Endodermal cell (in vitro differentiated cells): ENCODE measurements around the gene MACROH2A1. TPM values are rescaled to one million over a fixed set of nuclear protein-coding genes. Genes with fewer than 3 reads are reported as not detected.
A peak's percentile ranks its signal among the peaks of the same experiment; 100 is the strongest.

Experiments used
- DNase-seq: peaks from one replicate; pipeline ENCODE4 v3.0.0-alpha.2; 2017
- H3K27ac ChIP-seq: 2 replicates; pipeline ENCODE4 v1.5.1; 2013; ENCODE audit warnings: mild to moderate bottlenecking, low read depth, low read length, moderate library complexity
- H3K27me3 ChIP-seq: 2 replicates; pipeline ENCODE4 v1.6.1; 2013; ENCODE audit warnings: mild to moderate bottlenecking, low read length, moderate library complexity; ENCODE audit not compliant: insufficient read depth, control insufficient read depth, poor library complexity, severe bottlenecking
- H3K36me3 ChIP-seq: 2 replicates; pipeline ENCODE4 v1.7.0; 2013; ENCODE audit warnings: mild to moderate bottlenecking, low read length, moderate library complexity; ENCODE audit not compliant: control insufficient read depth, insufficient read depth
- H3K4me1 ChIP-seq: one replicate; pipeline ENCODE4 v1.7.0; 2013; ENCODE audit warnings: low read length; ENCODE audit not compliant: control insufficient read depth, insufficient read depth
- H3K4me3 ChIP-seq: 2 replicates; pipeline ENCODE4 v1.5.1; 2013; ENCODE audit warnings: mild to moderate bottlenecking, low read length, moderate library complexity
- H3K9ac ChIP-seq: 2 replicates; pipeline ENCODE4 v1.6.1; 2013; ENCODE audit warnings: mild to moderate bottlenecking, low read length, moderate library complexity; ENCODE audit not compliant: poor library complexity, severe bottlenecking; ENCODE audit errors: extremely low read depth
- H3K9me3 ChIP-seq: 2 replicates; pipeline ENCODE4 v1.6.1; 2013; ENCODE audit warnings: mild to moderate bottlenecking, low read length, moderate library complexity; ENCODE audit not compliant: control insufficient read depth
- H3K27ac Mint-ChIP-seq: 2 replicates; pipeline ENCODE4 v1.8.0; 2020; ENCODE audit warnings: mixed read lengths
- H3K27me3 Mint-ChIP-seq: 2 replicates; pipeline ENCODE4 v1.8.0; 2021; ENCODE audit warnings: mild to moderate bottlenecking, mixed read lengths; ENCODE audit not compliant: insufficient read depth
- H3K36me3 Mint-ChIP-seq: 2 replicates; pipeline ENCODE4 v1.8.0; 2020; ENCODE audit warnings: low read depth, mixed read lengths
- H3K4me1 Mint-ChIP-seq: 2 replicates; pipeline ENCODE4 v1.8.0; 2020; ENCODE audit warnings: mixed read lengths
- H3K4me3 Mint-ChIP-seq: 2 replicates; pipeline ENCODE4 v1.8.0; 2020; ENCODE audit warnings: mild to moderate bottlenecking, moderate library complexity, mixed read lengths
- H3K9me3 Mint-ChIP-seq: 2 replicates; pipeline ENCODE4 v1.8.0; 2020; ENCODE audit warnings: mild to moderate bottlenecking, mixed read lengths
- CTCF ChIP-seq: fragments of 200-600 bp; sonication (generic); conservative IDR thresholded peaks from 2 replicates; pipeline ENCODE4 v1.5.0; 2021; ENCODE audit warnings: antibody characterized with exemption, mild to moderate bottlenecking
- WGBS, 2 experiments: methylation state at CpG; one replicate each; pipeline versions ENCODE4 v1.1.5 to v1.1.7; 2013; ENCODE audit warnings: missing lambda C conversion rate in 2 of 2, mixed read lengths in 1 of 2; ENCODE audit not compliant: insufficient coverage in 1 of 2, insufficient read length in 1 of 2; 5-methylcytosine and 5-hydroxymethylcytosine counted together
- total RNA-seq, 2 donors: library from RNA; stranded (reverse); fragmentation: NEBNext Ultra II Directional in 1 of 2; extraction: Animal tissue kit (Norgen Biotek cat#: 25700) in 1 of 2; gene quantifications; 2 replicates in 1 of 2; 3 replicates in 1 of 2; pipeline ENCODE4 v1.2.1, GENCODE V29; 2021

Gene MACROH2A1
- total RNA-seq, 2 donors from 2014 or later, result 256 to 288 TPM

GRCh38 chr5:135313946-135314345, 85.1 kb downstream of the MACROH2A1 start:
- no peak overlapping the region for H3K4me3 Mint-ChIP-seq
- H3K27me3 Mint-ChIP-seq, result peaks cover 51% of the 10 kb centered on the region
- no peak for TF ChIP-seq CTCF
- Histone ChIP-seq H3K27me3 (peaks cover 6% of the 10 kb centered on the region), H3K36me3 (no peaks in the 10 kb centered on the region), H3K9ac (no peak overlapping the region), H3K4me1 (peaks cover 2% of the 10 kb centered on the region), H3K4me3 (no peak overlapping the region), H3K27ac (no peak overlapping the region), H3K9me3 (no peaks in the 10 kb centered on the region)
- no peak overlapping the region for H3K27ac Mint-ChIP-seq
- DNase-seq, result peak; percentile 47
- peaks cover 14% of the 10 kb centered on the region for H3K4me1 Mint-ChIP-seq
- WGBS, 2 experiments, result 96 to 100% methylated on average over 1 to 2 of the region's 2 CpGs
- no peaks in the 10 kb centered on the region for H3K36me3 Mint-ChIP-seq
- no peaks in the 10 kb centered on the region for H3K9me3 Mint-ChIP-seq

GRCh38 chr5:135313405-135313804, 85.6 kb downstream of the MACROH2A1 start:
- no peak overlapping the region for H3K4me3 ChIP-seq
- 90 to 98% methylated on average over 4 of the region's 4 CpGs for WGBS, 2 experiments
- Mint-ChIP-seq H3K36me3 (no peaks in the 10 kb centered on the region), H3K4me3 (no peak overlapping the region), H3K9me3 (no peaks in the 10 kb centered on the region), H3K27ac (no peak overlapping the region), H3K4me1 (peaks cover 19% of the 10 kb centered on the region), H3K27me3 (peaks cover 55% of the 10 kb centered on the region)
- no peak overlapping the region for H3K9ac ChIP-seq
- H3K4me1 ChIP-seq, result peaks cover 8% of the 10 kb centered on the region
- peak; percentile 19 for DNase-seq
- no peak overlapping the region for H3K27ac ChIP-seq
- no peaks in the 10 kb centered on the region for H3K36me3 ChIP-seq
- no peaks in the 10 kb centered on the region for H3K9me3 ChIP-seq
- no peak for TF ChIP-seq CTCF
- H3K27me3 ChIP-seq, result peaks cover 6% of the 10 kb centered on the region

- Histone ChIP-seq H3K27me3 (peaks cover 6% of the 10 kb centered on the region), H3K9me3 (no peaks in the 10 kb centered on the region), H3K27ac (no peak overlapping the region), H3K4me3 (no peak overlapping the region), H3K36me3 (no peaks in the 10 kb centered on the region), H3K9ac (no peak overlapping the region), H3K4me1 (peaks cover 17% of the 10 kb centered on the region)
- H3K4me1 Mint-ChIP-seq, result peaks cover 26% of the 10 kb centered on the region
- no peak overlapping the region for H3K4me3 Mint-ChIP-seq
- TF ChIP-seq CTCF, result no peak
- no peaks in the 10 kb centered on the region for H3K36me3 Mint-ChIP-seq
- H3K27me3 Mint-ChIP-seq, result peaks cover 47% of the 10 kb centered on the region
- no peaks in the 10 kb centered on the region for H3K9me3 Mint-ChIP-seq
- peak; percentile 22 for DNase-seq
- 99 to 100% methylated on average over 5 to 10 of the region's 10 CpGs for WGBS, 2 experiments
- H3K27ac Mint-ChIP-seq, result no peak overlapping the region
Measured at GRCh38 chr5:135312255-135312935, 86.6 kb downstream of the MACROH2A1 start.
